SJCRH30 (cell line): ENCODE results near the gene TMEM106A. TPM values are rescaled to one million over a fixed set of nuclear protein-coding genes. Genes with fewer than 3 reads are reported as not detected.
"Not testable (repeated sequence)": the region's sequence is repeated elsewhere in the genome, so short reads cannot be mapped to it uniquely, and the experiment has no call there.

Source experiments
- DNase-seq, 2 experiments: peaks; one replicate each; pipeline ENCODE4 v3.0.0-alpha.2; 2015 to 2020
- H3K27ac ChIP-seq: fragments of 250-450 bp; sonication (Bioruptor Pico); 2 replicates; pipeline ENCODE4 v1.5.1; 2020; ENCODE audit warnings: mild to moderate bottlenecking, moderate library complexity
- H3K27me3 ChIP-seq: fragments of 250-450 bp; sonication (Bioruptor Pico); 2 replicates; pipeline ENCODE4 v1.5.1; 2020; ENCODE audit warnings: mild to moderate bottlenecking, moderate library complexity
- H3K36me3 ChIP-seq: fragments of 250-450 bp; sonication (Bioruptor Pico); 2 replicates; pipeline ENCODE4 v1.5.1; 2020; ENCODE audit warnings: mild to moderate bottlenecking, moderate library complexity
- H3K4me1 ChIP-seq: fragments of 250-450 bp; sonication (Bioruptor Pico); 2 replicates; pipeline ENCODE4 v1.5.1; 2020; ENCODE audit warnings: mild to moderate bottlenecking, moderate library complexity
- H3K4me3 ChIP-seq: fragments of 250-450 bp; sonication (Bioruptor Pico); 2 replicates; pipeline ENCODE4 v1.5.1; 2020; ENCODE audit warnings: mild to moderate bottlenecking, moderate library complexity
- H3K9me3 ChIP-seq: fragments of 250-450 bp; sonication (Bioruptor Pico); replicated peaks from 2 replicates; pipeline ENCODE4 v1.5.1; 2020; ENCODE audit warnings: mild to moderate bottlenecking, moderate library complexity
- total RNA-seq: library from RNA; depleted of rRNA; stranded (reverse); fragments of >200 nt; shearing (Covaris generic); gene quantifications from 2 replicates; pipeline ENCODE4 v1.2.3, GENCODE V29; 2014; rRNA removed

The TMEM106A gene
- total RNA-seq, 1 experiment from 2014 or later = 2.0 TPM

DNA sequence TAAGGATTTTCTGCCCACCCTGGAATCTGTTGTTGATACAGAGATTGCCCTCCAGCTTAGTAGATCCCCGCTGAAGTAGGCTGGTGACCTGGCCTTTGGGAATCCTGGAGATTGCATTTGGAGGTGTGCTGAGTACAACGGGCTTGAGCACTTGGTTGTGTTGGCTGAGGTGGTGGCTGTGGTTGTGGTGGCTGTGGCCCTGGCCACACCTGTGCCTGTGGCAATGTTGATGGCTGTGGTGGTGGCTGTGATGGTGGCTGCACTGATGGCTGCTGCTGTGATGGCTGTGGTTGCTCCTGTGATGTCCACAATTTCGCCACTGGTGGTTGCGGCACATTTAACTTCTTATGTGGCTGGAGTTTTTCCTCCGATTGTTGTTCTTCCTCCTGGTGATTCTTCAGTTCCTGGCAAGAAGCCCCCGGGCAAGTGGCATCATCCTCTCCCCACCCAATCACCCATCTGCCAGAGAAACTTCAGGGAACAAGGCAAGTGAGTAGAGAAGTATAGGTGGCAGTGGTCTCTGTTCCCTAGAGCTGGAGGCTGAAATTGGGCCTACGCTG, 12.6 kb downstream of the TMEM106A start:
- no peak overlapping the region for H3K4me3 ChIP-seq
- H3K4me1 ChIP-seq = no peaks in the 10 kb centered on the region
- H3K9me3 ChIP-seq = no peaks in the 10 kb centered on the region
- H3K27ac ChIP-seq = no peak overlapping the region
- no peaks in the 10 kb centered on the region for H3K36me3 ChIP-seq
- 0 out of 2 replicates have a peak, but pooled peaks cover 4% of the 10 kb centered on the region for H3K27me3 ChIP-seq
- DNase-seq = no peak

DNA sequence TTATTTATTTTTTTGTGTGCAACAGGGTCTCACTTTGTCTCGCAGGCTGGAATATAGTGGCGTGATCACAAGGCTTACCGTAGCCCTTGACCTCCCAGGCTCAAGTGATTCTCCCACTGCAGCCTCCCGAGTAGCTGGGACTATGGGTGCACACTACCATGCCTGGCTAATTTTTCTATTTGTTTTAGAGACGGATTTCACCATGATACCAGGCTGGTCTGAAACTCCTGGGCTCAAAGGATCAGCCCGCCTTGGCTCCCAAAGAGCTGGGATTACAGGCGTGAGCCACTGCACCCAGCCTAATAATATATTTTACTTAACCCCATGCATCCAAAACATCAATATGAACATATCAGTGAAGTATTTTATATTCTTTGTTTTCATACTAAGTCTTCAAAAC, 14.7 kb downstream of the TMEM106A start:
- no peak overlapping the region for H3K27ac ChIP-seq
- H3K4me3 ChIP-seq = no peak overlapping the region
- H3K36me3 ChIP-seq = no peaks in the 10 kb centered on the region
- H3K9me3 ChIP-seq = no peaks in the 10 kb centered on the region
- DNase-seq = no peak
- H3K27me3 ChIP-seq = no peaks in the 10 kb centered on the region
- no peaks in the 10 kb centered on the region for H3K4me1 ChIP-seq

DNA sequence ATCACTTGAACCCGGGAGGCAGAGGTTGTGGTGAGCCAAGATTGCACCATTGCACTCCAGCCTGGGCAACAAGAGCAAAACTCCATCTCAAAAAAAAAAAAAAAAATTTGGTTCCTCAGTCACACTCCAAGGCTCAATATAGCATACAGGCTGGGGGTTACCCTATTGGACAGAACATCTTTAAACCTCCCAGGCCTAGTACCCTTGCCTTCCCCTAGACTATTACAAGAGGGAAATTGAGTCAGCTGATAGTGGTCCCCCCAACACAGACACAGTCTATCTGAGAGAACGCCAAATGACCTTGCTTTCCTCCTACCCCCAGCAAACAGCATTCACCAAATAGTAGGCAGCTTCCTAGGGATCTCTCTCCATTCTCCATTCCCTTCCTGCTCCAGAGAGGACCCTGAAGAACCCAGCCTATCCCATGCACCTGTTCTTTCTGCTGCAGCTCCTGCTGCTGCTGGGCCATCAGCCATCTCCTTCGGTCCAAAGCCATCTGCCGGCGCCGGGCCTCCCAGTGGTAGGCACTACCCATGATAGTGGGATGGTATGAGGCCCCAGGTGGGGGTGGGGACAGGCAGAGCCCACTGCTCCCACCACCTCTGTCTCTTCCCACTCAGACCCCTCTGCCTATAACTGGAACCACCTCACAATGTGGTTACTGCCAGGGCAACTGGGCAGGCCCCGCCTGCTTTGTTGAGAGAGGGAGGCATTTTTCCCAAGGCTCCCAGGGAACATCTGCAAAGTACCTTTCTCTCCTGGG, 16.5 kb downstream of the TMEM106A start, which contains the start of gene CCDC200:
Gene CCDC200, minus strand, starts transcription at position 604 of the 763 bp plus-strand sequence. Its CDS starts 69 bp downstream, at position 535.
- H3K9me3 ChIP-seq, H3K27me3 ChIP-seq, DNase-seq: not testable (repeated sequence)

DNA sequence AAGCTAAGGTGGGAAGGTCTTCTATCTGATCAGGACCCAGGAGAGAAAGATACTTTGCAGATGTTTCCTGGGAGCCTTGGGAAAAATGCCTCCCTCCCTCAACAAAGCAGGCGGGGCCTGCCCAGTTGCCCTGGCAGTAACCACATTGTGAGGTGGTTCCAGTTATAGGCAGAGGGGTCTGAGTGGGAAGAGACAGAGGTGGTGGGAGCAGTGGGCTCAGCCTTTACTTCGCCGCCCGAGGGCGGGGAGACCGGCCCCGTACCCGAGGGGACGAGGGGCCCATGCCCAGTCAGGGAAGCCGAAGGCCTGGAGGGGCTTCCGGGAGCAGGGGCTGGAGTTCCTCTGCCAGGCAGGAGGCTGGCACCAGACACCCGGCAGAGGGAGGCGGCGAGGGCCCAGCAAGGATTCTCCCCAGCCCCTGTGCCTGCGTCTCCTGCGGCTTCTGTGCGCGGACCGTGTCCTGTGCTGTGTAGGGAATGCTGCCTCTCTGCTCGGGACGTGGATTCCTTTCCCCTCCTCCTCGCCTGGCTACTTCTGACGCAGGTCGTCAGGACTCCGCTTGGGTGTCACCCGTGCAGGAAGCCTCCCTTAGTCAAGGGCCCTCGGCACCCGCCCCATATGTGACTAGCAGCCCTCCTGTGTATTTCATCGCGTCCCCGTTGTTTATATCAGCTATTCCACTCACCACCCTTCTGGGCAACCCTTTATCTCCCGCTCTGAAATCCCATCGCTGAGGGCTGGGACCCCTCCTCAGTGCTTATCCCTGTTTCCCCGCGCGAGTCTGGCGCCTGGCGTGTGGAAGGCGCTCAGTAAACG, 19.7 kb downstream of the TMEM106A start:
- DNase-seq, H3K27me3 ChIP-seq, H3K9me3 ChIP-seq, H3K4me1 ChIP-seq, H3K36me3 ChIP-seq, H3K27ac ChIP-seq, H3K4me3 ChIP-seq: not testable (repeated sequence)

More for the DNA sequence above, 16.5 kb downstream of the TMEM106A start, which contains the start of gene CCDC200:
- not testable (repeated sequence) for H3K4me1 ChIP-seq, H3K4me3 ChIP-seq, H3K27ac ChIP-seq, H3K36me3 ChIP-seq

DNA sequence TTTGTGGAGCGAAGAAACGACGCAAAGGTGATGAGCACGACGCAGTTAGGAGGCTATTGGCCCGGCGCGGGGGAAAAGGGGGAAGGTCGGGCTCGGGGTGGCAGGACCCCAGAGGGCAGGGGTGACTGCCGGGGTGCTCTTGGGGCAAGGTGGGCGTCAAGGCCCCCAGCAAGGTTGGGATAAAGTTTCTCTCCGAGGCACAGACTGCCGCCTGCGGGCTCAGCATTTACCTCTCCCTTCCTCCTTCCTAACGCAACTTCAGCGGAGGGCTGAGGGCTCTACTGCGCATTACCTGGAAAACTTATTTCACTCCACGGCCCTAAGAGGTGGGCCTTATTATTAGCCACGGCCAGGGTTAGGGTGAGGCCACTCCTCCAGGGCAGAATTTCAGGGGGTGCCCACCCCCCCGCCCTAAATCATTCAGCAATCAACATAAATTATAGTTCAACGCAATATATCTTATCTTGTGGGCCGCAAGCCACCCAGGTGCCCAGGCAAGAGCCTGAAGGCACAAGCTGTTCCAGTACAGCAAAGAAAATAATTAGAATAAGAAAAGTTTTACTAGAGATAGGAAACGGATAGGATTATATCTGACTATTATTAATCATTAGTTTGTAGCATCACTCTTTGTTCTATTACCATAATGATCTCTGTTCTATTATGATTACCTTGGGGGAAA, 20.5 kb downstream of the TMEM106A start:
- H3K27ac ChIP-seq, H3K4me1 ChIP-seq, H3K4me3 ChIP-seq, H3K9me3 ChIP-seq, H3K36me3 ChIP-seq, H3K27me3 ChIP-seq: not testable (repeated sequence)
- peak; percentile 0 to 39 for DNase-seq

DNA sequence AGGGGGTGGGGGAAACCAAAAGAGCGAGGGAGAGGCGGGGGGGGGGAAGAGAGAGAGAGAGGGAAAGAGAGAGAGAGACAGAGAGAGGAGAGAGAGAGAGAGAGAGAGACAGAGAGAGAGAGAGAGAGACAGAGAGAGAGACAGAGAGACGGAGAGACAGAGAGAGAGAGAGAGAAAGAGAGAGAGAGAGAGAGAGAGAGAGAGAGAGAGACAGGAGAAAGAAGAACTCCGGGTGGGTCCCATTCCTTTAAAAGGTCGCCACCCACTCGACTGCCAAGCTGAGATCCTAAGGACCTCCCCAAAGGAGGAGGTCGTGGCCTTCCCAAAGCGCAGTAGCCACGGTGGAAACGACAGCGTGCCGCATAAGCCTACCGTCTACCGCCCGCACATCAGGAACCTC, 21.6 kb downstream of the TMEM106A start:
- not testable (repeated sequence) for H3K4me3 ChIP-seq, H3K36me3 ChIP-seq, DNase-seq, H3K27me3 ChIP-seq, H3K9me3 ChIP-seq, H3K4me1 ChIP-seq, H3K27ac ChIP-seq

DNA sequence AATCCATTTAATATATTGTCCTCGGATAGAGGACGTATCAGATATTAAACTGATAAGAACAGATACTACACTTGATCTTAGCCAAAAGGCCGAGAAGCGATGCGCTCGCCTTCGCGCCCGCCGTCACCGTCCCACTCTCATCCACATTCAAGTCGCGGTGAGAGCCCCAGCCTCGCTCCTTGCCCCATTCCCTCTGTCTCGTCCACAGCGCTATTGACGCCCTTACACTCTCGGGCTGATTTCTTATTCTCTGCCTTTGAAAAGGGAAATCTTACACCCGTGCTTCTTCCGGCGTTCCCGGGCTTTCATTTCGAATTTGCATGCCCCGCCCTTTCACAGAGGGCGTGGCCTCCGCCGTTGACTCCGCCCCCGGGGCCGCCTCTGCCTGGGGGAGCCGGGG, 22.2 kb downstream of the TMEM106A start, which contains the start of gene RNU2-1:
Gene RNU2-1, minus strand, starts transcription at position 101 of the 400 bp plus-strand sequence.
- not testable (repeated sequence) for H3K27me3 ChIP-seq, H3K9me3 ChIP-seq, H3K4me1 ChIP-seq, DNase-seq, H3K36me3 ChIP-seq, H3K27ac ChIP-seq, H3K4me3 ChIP-seq

DNA sequence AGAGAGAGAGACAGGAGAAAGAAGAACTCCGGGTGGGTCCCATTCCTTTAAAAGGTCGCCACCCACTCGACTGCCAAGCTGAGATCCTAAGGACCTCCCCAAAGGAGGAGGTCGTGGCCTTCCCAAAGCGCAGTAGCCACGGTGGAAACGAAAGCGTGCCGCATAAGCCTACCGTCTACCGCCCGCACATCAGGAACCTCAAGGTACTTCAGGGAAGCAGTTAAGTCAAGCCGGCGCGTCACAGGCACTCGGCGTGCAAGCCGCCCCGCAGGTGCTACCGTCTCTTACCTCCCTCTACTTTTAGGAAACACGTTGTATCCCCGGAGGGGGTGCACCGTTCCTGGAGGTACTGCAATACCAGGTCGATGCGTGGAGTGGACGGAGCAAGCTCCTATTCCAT, 27.9 kb downstream of the TMEM106A start:
- not testable (repeated sequence) for H3K27ac ChIP-seq, H3K36me3 ChIP-seq, DNase-seq, H3K9me3 ChIP-seq, H3K4me1 ChIP-seq, H3K27me3 ChIP-seq, H3K4me3 ChIP-seq

DNA sequence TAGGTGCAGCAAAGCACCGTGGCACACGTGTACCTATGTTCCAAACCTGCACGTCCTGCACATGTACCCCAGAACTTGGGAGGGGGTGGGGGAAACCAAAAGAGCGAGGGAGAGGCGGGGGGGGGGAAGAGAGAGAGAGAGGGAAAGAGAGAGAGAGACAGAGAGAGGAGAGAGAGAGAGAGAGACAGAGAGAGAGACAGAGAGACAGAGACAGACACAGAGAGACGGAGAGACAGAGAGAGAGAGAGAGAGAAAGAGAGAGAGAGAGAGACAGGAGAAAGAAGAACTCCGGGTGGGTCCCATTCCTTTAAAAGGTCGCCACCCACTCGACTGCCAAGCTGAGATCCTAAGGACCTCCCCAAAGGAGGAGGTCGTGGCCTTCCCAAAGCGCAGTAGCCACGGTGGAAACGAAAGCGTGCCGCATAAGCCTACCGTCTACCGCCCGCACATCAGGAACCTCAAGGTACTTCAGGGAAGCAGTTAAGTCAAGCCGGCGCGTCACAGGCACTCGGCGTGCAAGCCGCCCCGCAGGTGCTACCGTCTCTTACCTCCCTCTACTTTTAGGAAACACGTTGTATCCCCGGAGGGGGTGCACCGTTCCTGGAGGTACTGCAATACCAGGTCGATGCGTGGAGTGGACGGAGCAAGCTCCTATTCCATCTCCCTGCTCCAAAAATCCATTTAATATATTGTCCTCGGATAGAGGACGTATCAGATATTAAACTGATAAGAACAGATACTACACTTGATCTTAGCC, 29.1 kb downstream of the TMEM106A start:
- not testable (repeated sequence) for H3K9me3 ChIP-seq, H3K27ac ChIP-seq, H3K4me1 ChIP-seq, H3K36me3 ChIP-seq, DNase-seq, H3K27me3 ChIP-seq, H3K4me3 ChIP-seq

DNA sequence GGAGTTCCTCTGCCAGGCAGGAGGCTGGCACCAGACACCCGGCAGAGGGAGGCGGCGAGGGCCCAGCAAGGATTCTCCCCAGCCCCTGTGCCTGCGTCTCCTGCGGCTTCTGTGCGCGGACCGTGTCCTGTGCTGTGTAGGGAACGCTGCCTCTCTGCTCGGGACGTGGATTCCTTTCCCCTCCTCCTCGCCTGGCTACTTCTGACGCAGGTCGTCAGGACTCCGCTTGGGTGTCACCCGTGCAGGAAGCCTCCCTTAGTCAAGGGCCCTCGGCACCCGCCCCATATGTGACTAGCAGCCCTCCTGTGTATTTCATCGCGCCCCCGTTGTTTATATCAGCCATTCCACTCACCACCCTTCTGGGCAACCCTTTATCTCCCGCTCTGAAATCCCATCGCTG, 34.8 kb downstream of the TMEM106A start:
- H3K9me3 ChIP-seq, DNase-seq, H3K4me1 ChIP-seq, H3K27ac ChIP-seq, H3K27me3 ChIP-seq, H3K36me3 ChIP-seq, H3K4me3 ChIP-seq: not testable (repeated sequence)

Other genes with a start within 250 kb of the TMEM106A start
- gene AARSD1, start 247.4 kb upstream of the TMEM106A start, total RNA-seq = 21.9 and 29.4 TPM in 2 replicates
- 5.5 TPM in 2 replicates for gene PTGES3L, start 231.8 kb upstream of the TMEM106A start, total RNA-seq
- 10.8 and 11.9 TPM in 2 replicates for gene RUNDC1, start 231.3 kb upstream of the TMEM106A start, total RNA-seq
- 3,033 and 3,236 TPM in 2 replicates for gene RPL27, start 213.5 kb upstream of the TMEM106A start, total RNA-seq
- gene IFI35, start 205.1 kb upstream of the TMEM106A start, total RNA-seq = 0.33 TPM in 1 of 2 replicates, not detected in the other
- gene VAT1, start 189.5 kb upstream of the TMEM106A start, total RNA-seq = 32.5 and 34.9 TPM in 2 replicates
- gene RND2, start 186.6 kb upstream of the TMEM106A start, total RNA-seq = 0.68 and 0.79 TPM in 2 replicates
- gene BRCA1, start 86.5 kb upstream of the TMEM106A start, total RNA-seq = 60.1 and 65.3 TPM in 2 replicates
- gene NBR1, start 40.7 kb upstream of the TMEM106A start, total RNA-seq = 36.8 and 40.3 TPM in 2 replicates
- gene CCDC200, start 16.7 kb downstream of the TMEM106A start, total RNA-seq = not detected in 2 replicates
- not detected in 2 replicates for gene RNU2-1, start 22.1 kb downstream of the TMEM106A start, total RNA-seq
- 5.3 and 5.4 TPM in 2 replicates for gene ARL4D, start 187.1 kb downstream of the TMEM106A start, total RNA-seq